GM12801 (cell line): Measurements from ENCODE around the gene SYT13.

Source experiments
- CTCF ChIP-seq: IDR thresholded peaks from one replicate; pipeline ENCODE4 v1.5.1; 2011; ENCODE audit warnings: control low read depth; ENCODE audit not compliant: insufficient read length; ENCODE audit errors: extremely low read depth

SYT13 gene, protein sequence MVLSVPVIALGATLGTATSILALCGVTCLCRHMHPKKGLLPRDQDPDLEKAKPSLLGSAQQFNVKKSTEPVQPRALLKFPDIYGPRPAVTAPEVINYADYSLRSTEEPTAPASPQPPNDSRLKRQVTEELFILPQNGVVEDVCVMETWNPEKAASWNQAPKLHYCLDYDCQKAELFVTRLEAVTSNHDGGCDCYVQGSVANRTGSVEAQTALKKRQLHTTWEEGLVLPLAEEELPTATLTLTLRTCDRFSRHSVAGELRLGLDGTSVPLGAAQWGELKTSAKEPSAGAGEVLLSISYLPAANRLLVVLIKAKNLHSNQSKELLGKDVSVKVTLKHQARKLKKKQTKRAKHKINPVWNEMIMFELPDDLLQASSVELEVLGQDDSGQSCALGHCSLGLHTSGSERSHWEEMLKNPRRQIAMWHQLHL

DNA sequence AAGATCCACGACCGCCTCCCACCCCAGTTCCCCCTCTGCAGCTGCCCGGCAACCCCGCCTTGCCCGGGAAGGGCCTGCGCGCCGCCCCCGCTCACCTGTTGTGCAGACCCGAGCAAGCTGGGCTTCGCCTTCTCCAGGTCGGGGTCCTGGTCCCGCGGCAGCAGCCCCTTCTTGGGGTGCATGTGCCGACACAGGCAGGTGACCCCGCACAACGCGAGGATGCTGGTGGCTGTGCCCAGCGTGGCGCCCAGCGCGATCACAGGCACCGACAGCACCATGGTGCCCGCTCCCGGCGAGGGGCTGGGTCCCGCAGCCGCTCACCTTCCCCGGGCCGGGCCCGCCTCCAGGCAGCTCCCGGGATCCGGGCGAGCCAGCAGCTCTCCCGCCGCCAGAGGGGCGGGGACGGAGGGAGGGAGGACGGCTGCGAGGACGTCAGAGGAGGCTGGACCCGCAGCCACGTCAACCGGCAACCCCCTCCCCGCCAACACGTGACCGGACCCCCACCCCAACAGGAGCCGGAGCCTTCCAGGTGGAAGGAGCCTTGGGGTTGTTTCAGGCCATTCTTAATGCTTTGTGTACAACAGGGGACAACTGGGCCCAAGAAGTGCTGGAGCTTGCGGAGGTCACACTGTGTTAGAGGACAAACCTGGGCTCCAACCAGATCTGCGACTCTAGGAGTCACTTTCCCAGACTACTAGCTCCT lies at the start of gene SYT13:
Gene SYT13 (minus strand): TSS at position 412 of the 703 bp plus-strand sequence. CDS start 134 bp downstream, at position 278.
- no peak for TF ChIP-seq CTCF

DNA sequence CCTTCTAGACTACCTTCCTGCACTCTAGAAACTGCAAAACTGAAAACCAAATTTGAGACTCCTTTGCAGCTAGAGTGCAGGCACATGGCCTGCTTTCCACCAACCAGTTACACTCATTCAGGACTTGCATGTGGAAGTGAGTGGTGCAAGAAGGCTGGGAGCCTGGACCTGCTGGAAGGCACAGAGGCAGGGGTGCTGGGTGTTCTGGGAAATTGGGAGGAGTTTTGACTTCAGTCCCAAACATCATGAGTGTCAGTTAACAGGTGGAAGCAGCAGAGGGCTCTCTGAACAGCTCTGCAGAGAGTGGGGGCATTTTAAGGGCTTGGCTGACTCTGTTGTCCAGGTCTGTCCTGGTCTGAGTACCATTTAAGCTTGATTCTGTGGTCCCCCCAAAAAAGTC lies 49.3 kb upstream of the SYT13 start:
- TF ChIP-seq CTCF, result no peak

- TF ChIP-seq CTCF, result no peak
Observed at GRCh38 chr11:45334836-45335235, 48.7 kb upstream of the SYT13 start.

DNA sequence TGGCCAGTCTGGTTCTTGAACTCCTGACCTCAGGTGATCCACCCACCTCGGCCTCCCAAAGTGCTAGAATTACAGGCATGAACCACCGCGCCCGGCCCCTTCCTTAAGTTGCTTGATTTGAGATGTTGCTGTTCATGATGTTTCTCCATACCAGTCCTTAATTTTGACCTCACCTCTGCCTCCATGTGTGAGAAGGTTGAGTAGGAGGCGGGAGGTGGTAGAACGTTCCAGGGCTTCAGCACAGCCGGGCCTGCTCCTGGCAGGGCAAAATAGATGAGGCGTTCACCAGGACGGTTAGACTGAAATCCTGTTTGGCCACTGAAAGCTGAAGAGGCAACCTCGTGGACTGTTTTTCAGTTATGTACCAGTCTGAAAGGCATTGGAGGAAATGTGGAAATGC lies 48.3 kb upstream of the SYT13 start:
- TF ChIP-seq CTCF, result no peak

GRCh38 chr11:45333001-45333971 lies 47.1 kb upstream of the SYT13 start:
- TF ChIP-seq CTCF, result no peak

DNA sequence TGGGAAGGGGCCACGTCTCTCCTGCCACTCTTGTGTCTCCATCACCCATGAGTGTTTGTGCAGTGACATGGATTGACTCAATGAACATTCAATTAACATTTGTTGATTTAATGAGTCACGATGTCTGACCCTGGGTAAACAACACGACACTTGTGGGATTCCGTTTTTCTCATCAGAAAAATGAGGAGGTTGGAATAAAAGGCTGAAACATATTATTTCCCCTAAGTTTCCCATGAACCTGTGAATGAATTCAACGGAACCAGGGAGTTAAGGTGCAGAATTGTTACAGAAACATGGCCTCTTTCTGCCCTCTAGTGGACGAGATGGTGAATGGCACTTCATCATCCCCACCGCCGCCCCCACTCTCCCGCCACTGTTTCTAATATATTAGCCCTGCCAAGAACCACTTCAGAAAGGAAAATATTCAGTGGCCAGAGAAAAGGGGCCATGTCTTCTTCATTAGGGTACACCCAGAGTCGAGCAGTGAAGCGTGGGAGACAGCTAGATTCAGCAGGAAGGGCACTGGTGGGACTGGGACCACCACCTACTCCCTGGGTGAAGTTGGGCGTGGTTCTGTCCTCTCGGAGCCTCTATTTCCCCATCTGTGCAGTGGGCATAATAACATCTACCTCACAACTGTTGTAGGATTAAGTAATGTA lies 46.3 kb upstream of the SYT13 start:
- TF ChIP-seq CTCF, result no peak
